Heart left ventricle (tissue), 13 donors: Measurements from ENCODE around the gene EMX2.

ENCODE experiments used
- POLR2A ChIP-seq, 2 donors: fragments of 450-650 bp; IDR thresholded peaks; one replicate each; pipeline ENCODE4 v1.6.1; 2017; ENCODE audit warnings: antibody characterized with exemption in 2 of 2, mild to moderate bottlenecking in 2 of 2, moderate library complexity in 2 of 2
- TF ChIP-seq, protein P1 (sequence below), 12 donors: fragments of 200-600 bp; sonication (generic) in 4 of 12; IDR thresholded peaks; one replicate each; pipeline versions ENCODE4 v1.5.0 to v1.8.0; 2018 to 2022; ENCODE audit warnings: antibody characterized with exemption in 12 of 12, mild to moderate bottlenecking in 5 of 12
- donor health status: ischemic (EF 13 %, LVEDD 7.1; RV severe dilation, severe dysfunction).
- donor health status: DM: no; HTN: yes; CAD: no.
- donor health status: DM: no; HTN: no; CAD: no.
- donor health status: ischemic (EF 25% LVEDD 6.9; RV normal size, moderate dysfunction).
- donor health status: ischemic (EF 25% LVEDD 5.7; RV mildly dilated, moderate dysfunction).
- donor health status: ischemic (EF 35%, LVEDD 5.7; RV mildly dilated, moderate dysfunction).
- donor health status: nonischemic (EF 11% LVEDD 7.7; RV severe dilation, severe dysfunction).
- donor health status: DM: yes; HTN: yes; CAD: no.
- donor health status: PGD.
- donor health status: ischemic (EF 29% LVEDD 5.4; RV normal size, mild dysfunction).
- donor health status: nonischemic (EF 23%, LVEDD 6.1; RV moderate dilation, normal function).

DNA sequence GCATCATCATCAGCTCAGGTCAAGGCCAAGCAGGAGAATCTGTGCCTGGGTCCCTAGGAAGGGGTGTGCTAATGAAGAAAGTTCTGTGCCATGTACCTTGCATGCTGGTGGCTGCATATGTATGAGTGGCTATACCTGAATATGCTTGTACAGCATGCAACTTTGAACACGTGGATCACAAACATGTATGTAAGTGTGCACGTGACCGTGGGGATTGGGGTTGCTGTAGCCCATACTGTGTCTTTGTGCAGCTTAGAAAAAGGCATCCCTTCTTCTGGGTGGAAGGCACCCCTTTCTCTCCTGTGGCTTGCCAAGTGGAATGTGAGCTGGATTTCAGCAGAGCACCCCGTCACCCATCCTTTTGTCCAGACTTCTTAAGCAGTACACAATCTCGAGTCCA is 13.8 kb downstream of the EMX2 start:
- no peak for TF ChIP-seq POLR2A (IDR thresholded peaks at IDR 0.05)
- TF ChIP-seq, protein P1, sequence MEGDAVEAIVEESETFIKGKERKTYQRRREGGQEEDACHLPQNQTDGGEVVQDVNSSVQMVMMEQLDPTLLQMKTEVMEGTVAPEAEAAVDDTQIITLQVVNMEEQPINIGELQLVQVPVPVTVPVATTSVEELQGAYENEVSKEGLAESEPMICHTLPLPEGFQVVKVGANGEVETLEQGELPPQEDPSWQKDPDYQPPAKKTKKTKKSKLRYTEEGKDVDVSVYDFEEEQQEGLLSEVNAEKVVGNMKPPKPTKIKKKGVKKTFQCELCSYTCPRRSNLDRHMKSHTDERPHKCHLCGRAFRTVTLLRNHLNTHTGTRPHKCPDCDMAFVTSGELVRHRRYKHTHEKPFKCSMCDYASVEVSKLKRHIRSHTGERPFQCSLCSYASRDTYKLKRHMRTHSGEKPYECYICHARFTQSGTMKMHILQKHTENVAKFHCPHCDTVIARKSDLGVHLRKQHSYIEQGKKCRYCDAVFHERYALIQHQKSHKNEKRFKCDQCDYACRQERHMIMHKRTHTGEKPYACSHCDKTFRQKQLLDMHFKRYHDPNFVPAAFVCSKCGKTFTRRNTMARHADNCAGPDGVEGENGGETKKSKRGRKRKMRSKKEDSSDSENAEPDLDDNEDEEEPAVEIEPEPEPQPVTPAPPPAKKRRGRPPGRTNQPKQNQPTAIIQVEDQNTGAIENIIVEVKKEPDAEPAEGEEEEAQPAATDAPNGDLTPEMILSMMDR (IDR thresholded peaks at IDR 0.05): no peak
